B cell (primary cell): ENCODE measurements around the gene LRCH3. TPM values are rescaled to one million over a fixed set of nuclear protein-coding genes. Genes with fewer than 3 reads are reported as not detected.

Source experiments
- ATAC-seq: fragments of 200-7000 bp; cut with Tn5 transposase; one replicate; pipeline ENCODE4 v1.10.0; 2021; ENCODE audit warnings: low read depth, mild to moderate bottlenecking, moderate number of reproducible peaks, moderate library complexity
- CTCF ChIA-PET: fragments of 350-600 bp; sonication (Branson Sonifier 250); formaldehyde crosslinking; loops from one replicate; lab custom pipeline; 2021; ENCODE audit warnings: antibody characterized with exemption, inconsistent platforms; lab: Charles Lee
- POLR2A ChIA-PET: fragments of 350-600 bp; sonication (Branson Sonifier 250); formaldehyde crosslinking; loops from one replicate; lab custom pipeline; 2021; ENCODE audit warnings: antibody characterized with exemption; lab: Charles Lee
- DNase-seq: peaks from one replicate; pipeline ENCODE4 v3.0.0; 2013
- H2AFZ ChIP-seq: 2 replicates; pipeline ENCODE4 v1.6.1; 2012; ENCODE audit warnings: mild to moderate bottlenecking, low read depth, low read length; ENCODE audit not compliant: insufficient read depth, poor library complexity, severe bottlenecking
- H3K27ac ChIP-seq, 2 donors: 1 replicate in 1 of 2; 2 replicates in 1 of 2; pipeline ENCODE4 v1.5.1; 2012 to 2013; ENCODE audit warnings: low read length in 2 of 2, mild to moderate bottlenecking in 2 of 2, moderate library complexity in 1 of 2
- H3K27me3 ChIP-seq, 4 experiments: fragments of 200-600 bp in 1 of 4; sonication (generic) in 1 of 4; replicated peaks in 1 of 4; 1 replicate in 2 of 4; 2 replicates in 2 of 4; pipeline versions ENCODE4 v1.6.1 to v1.7.0; 2013 to 2016; ENCODE audit warnings: low read length in 3 of 4, mild to moderate bottlenecking in 2 of 4, mixed read lengths in 1 of 4, moderate library complexity in 1 of 4; ENCODE audit not compliant: insufficient read depth in 4 of 4, control insufficient read depth in 3 of 4; ENCODE audit errors: control extremely low read depth in 1 of 4
- H3K36me3 ChIP-seq, 2 experiments: replicated peaks in 1 of 2; 1 replicate in 1 of 2; 2 replicates in 1 of 2; pipeline versions ENCODE4 v1.6.1 to v1.7.1; 2013; ENCODE audit warnings: low read length in 1 of 2; ENCODE audit not compliant: insufficient read depth in 2 of 2, control insufficient read depth in 1 of 2; ENCODE audit errors: control extremely low read depth in 1 of 2, extremely low read depth in 1 of 2
- H3K4me1 ChIP-seq, 2 donors: fragments of 200-600 bp in 1 of 2; sonication (generic) in 1 of 2; 1 replicate in 1 of 2; 2 replicates in 1 of 2; pipeline versions ENCODE4 v1.5.1 to v1.6.1; 2013 to 2017; ENCODE audit warnings: low read length in 2 of 2; ENCODE audit not compliant: control insufficient read depth in 2 of 2, insufficient read depth in 2 of 2
- H3K4me2 ChIP-seq: replicated peaks from 2 replicates; pipeline ENCODE3; 2012; ENCODE audit warnings: mild to moderate bottlenecking, low read depth, low read length; ENCODE audit not compliant: poor library complexity, severe bottlenecking
- H3K4me3 ChIP-seq, 5 experiments: fragments of 200-600 bp in 1 of 5; sonication (generic) in 1 of 5; 1 replicate in 3 of 5; 2 replicates in 2 of 5; pipeline versions ENCODE4 v1.5.1 to v1.7.0; 2011 to 2016; ENCODE audit warnings: low read length in 4 of 5, mild to moderate bottlenecking in 4 of 5, low read depth in 2 of 5, control low read depth in 1 of 5, moderate library complexity in 1 of 5; ENCODE audit not compliant: insufficient read depth in 1 of 5; ENCODE audit errors: control extremely low read depth in 1 of 5, extremely low read depth in 1 of 5
- H3K79me2 ChIP-seq: fragments of 200-600 bp; sonication (generic); one replicate; pipeline ENCODE4 v1.6.0; 2016; ENCODE audit warnings: low read length; ENCODE audit not compliant: control insufficient read depth, insufficient read depth
- H3K9ac ChIP-seq: fragments of 200-600 bp; sonication (generic); 2 replicates; pipeline ENCODE4 v1.6.1; 2017; ENCODE audit warnings: mild to moderate bottlenecking, low read length, moderate library complexity
- H3K9me3 ChIP-seq, 3 donors: one replicate each; pipeline versions ENCODE4 v1.6.1 to v1.7.1; 2013; ENCODE audit warnings: low read length in 2 of 3; ENCODE audit not compliant: control insufficient read depth in 2 of 3, insufficient read depth in 1 of 3; ENCODE audit errors: control extremely low read depth in 1 of 3
- H4K20me1 ChIP-seq: 2 replicates; pipeline ENCODE4 v1.6.0; 2012; ENCODE audit warnings: mild to moderate bottlenecking, low read length; ENCODE audit not compliant: insufficient read depth, control insufficient read depth, poor library complexity, severe bottlenecking
- H3K27ac Mint-ChIP-seq: one replicate; pipeline ENCODE4 v1.8.0; 2021; ENCODE audit warnings: mixed read lengths
- H3K27me3 Mint-ChIP-seq: one replicate; pipeline ENCODE4 v1.8.0; 2021; ENCODE audit warnings: mixed read lengths
- H3K4me1 Mint-ChIP-seq: one replicate; pipeline ENCODE4 v1.8.0; 2021; ENCODE audit warnings: mixed read lengths
- H3K4me3 Mint-ChIP-seq: one replicate; pipeline ENCODE4 v1.8.0; 2021; ENCODE audit warnings: mixed read lengths
- H3K9me3 Mint-ChIP-seq: one replicate; pipeline ENCODE4 v1.8.0; 2022; ENCODE audit warnings: mixed read lengths; ENCODE audit not compliant: insufficient read depth
- EZH2 ChIP-seq: IDR thresholded peaks from 2 replicates; pipeline ENCODE4 v1.6.1; 2012; ENCODE audit warnings: borderline replicate concordance, low read depth, mild to moderate bottlenecking, moderate library complexity, low read length; ENCODE audit not compliant: insufficient read depth, poor library complexity, severe bottlenecking
- WGBS: methylation state at CpG from one replicate; pipeline ENCODE4 v1.1.5; 2013; ENCODE audit warnings: missing lambda C conversion rate; ENCODE audit not compliant: insufficient coverage; 5-methylcytosine and 5-hydroxymethylcytosine counted together
- intact Hi-C: fragments of 100-400 bp; cut with micrococcal nuclease; formaldehyde crosslinking; loops from one replicate; pipeline ENCODE4 v1.10.0; 2022
- polyA minus RNA-seq: library from RNA; depleted of rRNA, polyadenylated mRNA; stranded (reverse); fragments of >200 nt; gene quantifications from 2 replicates; pipeline ENCODE4 v1.2.3, GENCODE V29; 2012
- polyA plus RNA-seq: library from polyadenylated mRNA; depleted of rRNA; stranded (reverse); fragments of >200 nt; gene quantifications from 2 replicates; pipeline ENCODE4 v1.2.3, GENCODE V29; 2012
- total RNA-seq, 2 donors: library from RNA; stranded (reverse); fragments of 120-200 nt in 1 of 2; gene quantifications; 1 replicate in 1 of 2; 2 replicates in 1 of 2; pipeline versions ENCODE4 v1.2.3 to v1.2.4, GENCODE V29; 2013 to 2022
- TF ChIP-seq, protein P1 (sequence below): fragments of 200-600 bp; IDR thresholded peaks from one replicate; pipeline ENCODE4 v1.8.0; 2022; ENCODE audit warnings: antibody characterized with exemption, mild to moderate bottlenecking

Gene LRCH3
- total RNA-seq: 136 and 145 TPM in 2 replicates
- 40.1 TPM for total RNA-seq (2013)
- 30.1 and 30.2 TPM in 2 replicates for polyA plus RNA-seq
- polyA minus RNA-seq: 54.4 and 82.9 TPM in 2 replicates

GRCh38 chr3:197791113-197791891, at the start of gene LRCH3:
Gene LRCH3 (plus strand): TSS chr3:197791254. CDS start chr3:197791279, 25 bp downstream.
- H3K4me1 ChIP-seq: peaks cover 33 to 36% of the 10 kb centered on the region in 2 donors
- H3K4me3 ChIP-seq: peak within 1 kb of the TSS; percentile 73 to 98 (median 95)
- peak within 1 kb of the TSS; percentile 96 for H3K4me3 Mint-ChIP-seq
- H3K36me3 ChIP-seq: no peaks in the 10 kb centered on the region
- no peaks in the 10 kb centered on the region for H3K9me3 ChIP-seq
- TF ChIP-seq, protein P1, sequence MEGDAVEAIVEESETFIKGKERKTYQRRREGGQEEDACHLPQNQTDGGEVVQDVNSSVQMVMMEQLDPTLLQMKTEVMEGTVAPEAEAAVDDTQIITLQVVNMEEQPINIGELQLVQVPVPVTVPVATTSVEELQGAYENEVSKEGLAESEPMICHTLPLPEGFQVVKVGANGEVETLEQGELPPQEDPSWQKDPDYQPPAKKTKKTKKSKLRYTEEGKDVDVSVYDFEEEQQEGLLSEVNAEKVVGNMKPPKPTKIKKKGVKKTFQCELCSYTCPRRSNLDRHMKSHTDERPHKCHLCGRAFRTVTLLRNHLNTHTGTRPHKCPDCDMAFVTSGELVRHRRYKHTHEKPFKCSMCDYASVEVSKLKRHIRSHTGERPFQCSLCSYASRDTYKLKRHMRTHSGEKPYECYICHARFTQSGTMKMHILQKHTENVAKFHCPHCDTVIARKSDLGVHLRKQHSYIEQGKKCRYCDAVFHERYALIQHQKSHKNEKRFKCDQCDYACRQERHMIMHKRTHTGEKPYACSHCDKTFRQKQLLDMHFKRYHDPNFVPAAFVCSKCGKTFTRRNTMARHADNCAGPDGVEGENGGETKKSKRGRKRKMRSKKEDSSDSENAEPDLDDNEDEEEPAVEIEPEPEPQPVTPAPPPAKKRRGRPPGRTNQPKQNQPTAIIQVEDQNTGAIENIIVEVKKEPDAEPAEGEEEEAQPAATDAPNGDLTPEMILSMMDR: no peak
- TF ChIP-seq EZH2: no peak
- intact Hi-C loops: loop anchor here (1.0 to 5.0 kb wide), 7 partner anchors 9 to 156 kb away; no protein-coding TSS in a partner anchor
- H2AFZ ChIP-seq: peak within 1 kb of the TSS; percentile 83
- ChIA-PET CTCF (interaction anchor here (1.0 to 2.1 kb wide), 7 partner anchors 9 to 192 kb away, joined by 3 to 13 read pairs (median 6); partner anchors contain the start of gene FYTTD1), POLR2A (interaction anchor here (0.6 to 1.7 kb wide), 7 partner anchors 9 to 80 kb away, joined by 3 to 9 read pairs (median 3); partner anchors contain the start of gene RUBCN)
- WGBS: under 1% methylated on average over 83 of the region's 83 CpGs
- H3K4me1 Mint-ChIP-seq: peaks cover 54% of the 10 kb centered on the region
- DNase-seq: peak; percentile 91
- H3K79me2 ChIP-seq: peaks cover 73% of the 10 kb centered on the region
- no peaks in the 10 kb centered on the region for H3K27me3 Mint-ChIP-seq
- H3K27me3 ChIP-seq: no peaks in the 10 kb centered on the region
- peak within 1 kb of the TSS; percentile 72 for H3K4me2 ChIP-seq
- H3K9ac ChIP-seq: peak within 1 kb of the TSS; percentile 90
- no peaks in the 10 kb centered on the region for H4K20me1 ChIP-seq
- peak within 1 kb of the TSS; percentile 96 to 99 for H3K27ac ChIP-seq
- peak; percentile 75 for ATAC-seq
- peak within 1 kb of the TSS; percentile 97 for H3K27ac Mint-ChIP-seq
- no peaks in the 10 kb centered on the region for H3K9me3 Mint-ChIP-seq

- no peak for TF ChIP-seq EZH2
- TF ChIP-seq, protein P1: no peak
- WGBS: 97% methylated on average over 2 of the region's 3 CpGs
- Histone ChIP-seq H3K36me3 (no peaks in the 10 kb centered on the region), H2AFZ (no peak overlapping the region), H4K20me1 (no peaks in the 10 kb centered on the region), H3K4me3 (no peak overlapping the region), H3K27ac (no peak overlapping the region), H3K27me3 (no peaks in the 10 kb centered on the region), H3K4me1 (peaks cover 1 to 3% of the 10 kb centered on the region in 2 donors), H3K79me2 (no peaks in the 10 kb centered on the region), H3K9ac (no peak overlapping the region), H3K9me3 (peaks cover 0 to 1% (median 0%) of the 10 kb centered on the region in 3 donors), H3K4me2 (no peak overlapping the region)
- Mint-ChIP-seq H3K27me3 (no peaks in the 10 kb centered on the region), H3K9me3 (no peaks in the 10 kb centered on the region), H3K27ac (no peak overlapping the region), H3K4me1 (peaks cover 8% of the 10 kb centered on the region), H3K4me3 (no peak overlapping the region)
- POLR2A ChIA-PET: no interaction called here
- no peak for DNase-seq
- no peak for ATAC-seq
- intact Hi-C loops: no loop called here
- CTCF ChIA-PET: no interaction called here
Observed at GRCh38 chr3:197742787-197743186, 48.3 kb upstream of the LRCH3 start.
